ENCODE results near the gene ARF3.
A peak's percentile ranks its signal among the peaks of the same experiment; 100 is the strongest.

Gene ARF3

GRCh38 chr12:48981757-48982157, 24.5 kb upstream of the ARF3 start:
- no peak for DNase-seq (ENCODE audit: low read depth, low spot score)

- DNase-seq (ENCODE audit: low read depth, low spot score): no peak
These were observed 23.9 kb upstream of the ARF3 start for GRCh38 chr12:48980953-48981756.

GRCh38 chr12:48980389-48980952, 23.2 kb upstream of the ARF3 start:
- no peak for DNase-seq (ENCODE audit: low read depth, low spot score)

- no peak for DNase-seq (ENCODE audit: low read depth, low spot score)
These were observed 22.5 kb upstream of the ARF3 start for GRCh38 chr12:48979602-48980388.

- no peak for DNase-seq (ENCODE audit: low read depth, low spot score)
These were observed 21.7 kb upstream of the ARF3 start for GRCh38 chr12:48978741-48979601.

- no peak for DNase-seq (ENCODE audit: low read depth, low spot score)
These were observed 21.0 kb upstream of the ARF3 start, which contains the start of gene WNT1 for GRCh38 chr12:48978291-48978740. WNT1 (plus strand) TSS chr12:48978322; CDS start chr12:48978651, 329 bp downstream.

GRCh38 chr12:48977290-48978281, 20.3 kb upstream of the ARF3 start:
- peak; percentile 61 for DNase-seq (ENCODE audit: low read depth, low spot score)

- no peak for DNase-seq (ENCODE audit: low read depth, low spot score)
These were observed 16.8 kb upstream of the ARF3 start for GRCh38 chr12:48973941-48974673.

GRCh38 chr12:48973531-48973930, 16.2 kb upstream of the ARF3 start:
- no peak for DNase-seq (ENCODE audit: low read depth, low spot score)

- no peak for DNase-seq (ENCODE audit: low read depth, low spot score)
These were observed 15.7 kb upstream of the ARF3 start for GRCh38 chr12:48972952-48973483.

GRCh38 chr12:48972213-48972951, 15.1 kb upstream of the ARF3 start:
- no peak for DNase-seq (ENCODE audit: low read depth, low spot score)

- no peak for DNase-seq (ENCODE audit: low read depth, low spot score)
These were observed 13.5 kb upstream of the ARF3 start for GRCh38 chr12:48970702-48971334.

GRCh38 chr12:48969833-48970701, 12.8 kb upstream of the ARF3 start:
- no peak for DNase-seq (ENCODE audit: low read depth, low spot score)

- no peak for DNase-seq (ENCODE audit: low read depth, low spot score)
These were observed 12.0 kb upstream of the ARF3 start for GRCh38 chr12:48969160-48969771.

GRCh38 chr12:48968467-48968866, 11.2 kb upstream of the ARF3 start:
- no peak for DNase-seq (ENCODE audit: low read depth, low spot score)

GRCh38 chr12:48967991-48968390, 10.7 kb upstream of the ARF3 start:
- no peak for DNase-seq (ENCODE audit: low read depth, low spot score)

Measured in activated CD4-positive, CD25-positive, alpha-beta regulatory T cell treated with anti-CD3 and anti-CD28 coated beads, Interleukin-2, amount 50 U/mL, for 16 hours (primary cell).